SH-SY5Y (cell line): Measurements from ENCODE around the gene A1BG.

Experiments
- GATA2 ChIP-seq: IDR thresholded peaks from 2 replicates; pipeline ENCODE4 v1.6.1; 2011; ENCODE audit warnings: mild to moderate bottlenecking, low read depth, low read length
- GATA3 ChIP-seq: IDR thresholded peaks from 2 replicates; pipeline ENCODE4 v1.6.1; 2011; ENCODE audit warnings: low read depth, mild to moderate bottlenecking, low read length, moderate library complexity

A1BG gene

GRCh38 chr19:58305932-58306323 lies 47.4 kb downstream of the A1BG start:
- TF ChIP-seq GATA2, result no peak
- TF ChIP-seq GATA3, result no peak

GRCh38 chr19:58305065-58305931 lies 48.0 kb downstream of the A1BG start, which contains the start of gene ERVK3-1:
ERVK3-1 (plus strand) TSS chr19:58305377; CDS start chr19:58312169, 6,792 bp downstream.
- TF ChIP-seq GATA2 (no peak), GATA3 (no peak)

GRCh38 chr19:58304748-58305064 lies 48.6 kb downstream of the A1BG start:
- TF ChIP-seq GATA2 (no peak), GATA3 (no peak)

DNA sequence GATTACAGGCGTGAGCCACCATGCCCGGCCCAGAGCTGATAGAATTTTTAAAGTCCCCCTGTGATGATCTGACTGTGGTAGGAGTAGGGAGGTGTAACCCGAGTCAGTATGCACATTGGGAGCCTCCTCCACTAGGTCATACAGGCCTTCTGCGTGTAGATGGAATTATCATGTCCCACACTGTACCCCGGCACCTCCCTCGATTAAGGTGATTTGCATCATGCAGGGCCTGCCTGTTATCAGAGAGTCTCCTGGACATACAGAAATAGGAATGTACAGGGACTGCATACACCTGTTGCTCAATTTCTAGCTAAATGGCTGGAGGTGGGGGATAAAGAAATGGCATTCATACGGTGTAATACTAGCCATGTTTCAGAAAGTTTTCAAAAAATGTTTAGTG lies 49.0 kb downstream of the A1BG start:
- TF ChIP-seq GATA3 (no peak), GATA2 (no peak)

GRCh38 chr19:58300620-58301019 lies 52.7 kb downstream of the A1BG start:
- TF ChIP-seq GATA2 (no peak), GATA3 (no peak)

DNA sequence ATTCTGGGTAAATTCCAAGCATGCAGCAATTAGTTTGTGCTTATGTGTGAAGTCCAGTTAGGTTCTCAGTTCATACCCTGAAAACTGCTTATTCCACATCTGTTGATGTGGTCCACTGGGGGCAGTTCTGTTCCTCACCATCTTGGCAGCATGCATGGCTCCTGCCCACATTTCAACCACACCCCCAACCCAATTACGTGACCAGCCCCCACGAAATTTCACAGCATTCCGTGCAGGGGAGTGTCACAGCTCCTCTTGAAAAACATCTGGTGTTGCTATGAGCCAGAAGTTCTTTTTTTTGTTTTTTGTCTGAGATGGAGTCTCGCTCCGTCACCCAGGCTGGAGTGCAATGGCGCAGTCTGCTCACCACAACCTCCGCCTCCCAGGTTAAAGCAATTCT lies 57.2 kb downstream of the A1BG start:
- no peak for TF ChIP-seq GATA2
- TF ChIP-seq GATA3, result no peak
